SU-DHL-6 (cell line): ENCODE measurements around the gene MARCKSL1.

ENCODE experiments used
- EZH2phosphoT487 ChIP-seq: fragments of 200-600 bp; sonication (generic), shearing (Covaris generic); conservative IDR thresholded peaks from 2 replicates; pipeline ENCODE4 v1.6.1; 2018; ENCODE audit warnings: mild to moderate bottlenecking, antibody characterized with exemption, low read length, moderate library complexity, mixed read lengths
- TF ChIP-seq, protein P1 (sequence below): fragments of 200-600 bp; sonication (generic); IDR thresholded peaks from one replicate; pipeline ENCODE4 v1.5.1; 2017; ENCODE audit warnings: antibody characterized with exemption, mild to moderate bottlenecking, low read length, moderate library complexity; ENCODE audit not compliant: insufficient read depth, poor library complexity, severe bottlenecking

DNA sequence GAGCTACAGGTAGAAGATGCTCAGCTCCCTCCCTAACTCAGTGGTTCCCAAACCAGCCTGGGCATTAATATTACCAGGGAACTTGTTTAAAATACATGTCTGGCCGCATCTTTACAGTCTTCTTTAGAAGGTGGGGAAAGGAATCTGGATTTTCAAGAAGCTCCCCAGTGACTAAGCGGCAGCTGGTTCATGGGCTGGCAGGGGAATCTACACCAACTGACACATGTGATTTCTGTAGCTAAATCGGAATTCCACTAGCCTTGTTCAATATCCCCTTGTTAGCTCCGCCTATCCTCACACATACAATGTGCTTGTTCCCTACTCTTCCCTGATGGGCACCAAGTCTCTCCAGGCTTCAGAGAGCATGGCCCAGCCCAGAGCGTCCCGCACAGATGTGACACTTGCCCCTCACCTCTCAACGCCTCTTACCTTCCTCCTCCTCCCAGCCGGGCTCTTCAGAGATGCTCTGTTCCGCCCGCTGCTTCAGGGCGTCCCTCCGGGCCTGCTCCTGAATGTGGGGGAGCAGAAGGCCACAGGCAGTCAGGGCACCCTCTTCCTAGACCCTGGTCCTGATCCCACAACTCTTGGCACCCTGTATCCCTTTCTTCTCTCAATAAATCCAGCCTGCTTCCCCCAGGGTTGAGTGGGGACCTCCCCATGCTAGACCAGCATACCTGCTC lies 41.6 kb upstream of the MARCKSL1 start:
- no peak for TF ChIP-seq EZH2phosphoT487
- TF ChIP-seq, protein P1, sequence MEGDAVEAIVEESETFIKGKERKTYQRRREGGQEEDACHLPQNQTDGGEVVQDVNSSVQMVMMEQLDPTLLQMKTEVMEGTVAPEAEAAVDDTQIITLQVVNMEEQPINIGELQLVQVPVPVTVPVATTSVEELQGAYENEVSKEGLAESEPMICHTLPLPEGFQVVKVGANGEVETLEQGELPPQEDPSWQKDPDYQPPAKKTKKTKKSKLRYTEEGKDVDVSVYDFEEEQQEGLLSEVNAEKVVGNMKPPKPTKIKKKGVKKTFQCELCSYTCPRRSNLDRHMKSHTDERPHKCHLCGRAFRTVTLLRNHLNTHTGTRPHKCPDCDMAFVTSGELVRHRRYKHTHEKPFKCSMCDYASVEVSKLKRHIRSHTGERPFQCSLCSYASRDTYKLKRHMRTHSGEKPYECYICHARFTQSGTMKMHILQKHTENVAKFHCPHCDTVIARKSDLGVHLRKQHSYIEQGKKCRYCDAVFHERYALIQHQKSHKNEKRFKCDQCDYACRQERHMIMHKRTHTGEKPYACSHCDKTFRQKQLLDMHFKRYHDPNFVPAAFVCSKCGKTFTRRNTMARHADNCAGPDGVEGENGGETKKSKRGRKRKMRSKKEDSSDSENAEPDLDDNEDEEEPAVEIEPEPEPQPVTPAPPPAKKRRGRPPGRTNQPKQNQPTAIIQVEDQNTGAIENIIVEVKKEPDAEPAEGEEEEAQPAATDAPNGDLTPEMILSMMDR: no peak
